ENCODE data around the gene SHROOM2.
"Not testable (repeated sequence)": the region's sequence is repeated elsewhere in the genome, so short reads cannot be mapped to it uniquely, and the experiment has no call there.

SHROOM2 gene

GRCh38 chrX:9785944-9786797 is at the start of gene SHROOM2:
SHROOM2 (plus strand) TSS chrX:9786429; CDS start chrX:9786546, 117 bp downstream.
- no peak for DNase-seq (ENCODE audit: low read depth, low spot score)

- DNase-seq (ENCODE audit: low read depth, low spot score): no peak
These were observed 48.9 kb upstream of the SHROOM2 start for GRCh38 chrX:9737363-9737762.

- no peak for DNase-seq (ENCODE audit: low read depth, low spot score)
These were observed 48.1 kb upstream of the SHROOM2 start for GRCh38 chrX:9738151-9738550.

GRCh38 chrX:9739130-9739529 is 47.1 kb upstream of the SHROOM2 start:
- no peak for DNase-seq (ENCODE audit: low read depth, low spot score)

GRCh38 chrX:9745417-9746115 is 40.7 kb upstream of the SHROOM2 start:
- no peak for DNase-seq (ENCODE audit: low read depth, low spot score)

- no peak for DNase-seq (ENCODE audit: low read depth, low spot score)
These were observed 39.9 kb upstream of the SHROOM2 start for GRCh38 chrX:9746148-9746888.

GRCh38 chrX:9747644-9748043 is 38.6 kb upstream of the SHROOM2 start:
- DNase-seq (ENCODE audit: low read depth, low spot score): no peak

- no peak for DNase-seq (ENCODE audit: low read depth, low spot score)
These were observed 37.0 kb upstream of the SHROOM2 start for GRCh38 chrX:9749146-9749692.

- DNase-seq (ENCODE audit: low read depth, low spot score): no peak
These were observed 28.9 kb upstream of the SHROOM2 start for GRCh38 chrX:9757366-9757765.

- no peak for DNase-seq (ENCODE audit: low read depth, low spot score)
These were observed 28.1 kb upstream of the SHROOM2 start for GRCh38 chrX:9758021-9758638.

- no peak for DNase-seq (ENCODE audit: low read depth, low spot score)
These were observed 26.9 kb upstream of the SHROOM2 start for GRCh38 chrX:9759337-9759736.

- DNase-seq (ENCODE audit: low read depth, low spot score): no peak
These were observed 21.0 kb upstream of the SHROOM2 start for GRCh38 chrX:9765072-9765736.

- DNase-seq (ENCODE audit: low read depth, low spot score): no peak
These were observed 20.5 kb upstream of the SHROOM2 start, which contains the start of gene GPR143 for GRCh38 chrX:9765737-9766097. GPR143 (minus strand) TSS chrX:9765847; CDS start chrX:9765817, 30 bp downstream.

GRCh38 chrX:9767375-9767774 is 18.9 kb upstream of the SHROOM2 start:
- DNase-seq (ENCODE audit: low read depth, low spot score): no peak

GRCh38 chrX:9768321-9768839 is 17.8 kb upstream of the SHROOM2 start:
- DNase-seq (ENCODE audit: low read depth, low spot score): not testable (repeated sequence)

GRCh38 chrX:9770319-9770718 is 15.9 kb upstream of the SHROOM2 start:
- no peak for DNase-seq (ENCODE audit: low read depth, low spot score)

- DNase-seq (ENCODE audit: low read depth, low spot score): no peak
These were observed 13.3 kb upstream of the SHROOM2 start for GRCh38 chrX:9772943-9773342.

- DNase-seq (ENCODE audit: low read depth, low spot score): no peak
These were observed 10.3 kb upstream of the SHROOM2 start for GRCh38 chrX:9775930-9776329.

GRCh38 chrX:9781941-9782340 is 4.3 kb upstream of the SHROOM2 start:
- DNase-seq (ENCODE audit: low read depth, low spot score): no peak

- no peak for DNase-seq (ENCODE audit: low read depth, low spot score)
These were observed 1.9 kb upstream of the SHROOM2 start for GRCh38 chrX:9784332-9784731.
